WI38 (cell line): ENCODE results near the gene CETN2.
"Not testable (repeated sequence)": the region's sequence is repeated elsewhere in the genome, so short reads cannot be mapped to it uniquely, and the experiment has no call there.

Source experiments
- H3K4me3 ChIP-seq: 2 replicates; pipeline ENCODE4 v1.5.1; 2011; ENCODE audit warnings: low read depth, mild to moderate bottlenecking, control low read depth, low read length
- TF ChIP-seq, protein P1 (sequence below): IDR thresholded peaks from 2 replicates; pipeline ENCODE4 v1.5.1; 2012; ENCODE audit warnings: low read depth, mild to moderate bottlenecking, control low read depth, low read length

Gene CETN2

GRCh38 chrX:152847281-152847680 lies 16.7 kb upstream of the CETN2 start:
- no peak overlapping the region for H3K4me3 ChIP-seq
- TF ChIP-seq, protein P1, sequence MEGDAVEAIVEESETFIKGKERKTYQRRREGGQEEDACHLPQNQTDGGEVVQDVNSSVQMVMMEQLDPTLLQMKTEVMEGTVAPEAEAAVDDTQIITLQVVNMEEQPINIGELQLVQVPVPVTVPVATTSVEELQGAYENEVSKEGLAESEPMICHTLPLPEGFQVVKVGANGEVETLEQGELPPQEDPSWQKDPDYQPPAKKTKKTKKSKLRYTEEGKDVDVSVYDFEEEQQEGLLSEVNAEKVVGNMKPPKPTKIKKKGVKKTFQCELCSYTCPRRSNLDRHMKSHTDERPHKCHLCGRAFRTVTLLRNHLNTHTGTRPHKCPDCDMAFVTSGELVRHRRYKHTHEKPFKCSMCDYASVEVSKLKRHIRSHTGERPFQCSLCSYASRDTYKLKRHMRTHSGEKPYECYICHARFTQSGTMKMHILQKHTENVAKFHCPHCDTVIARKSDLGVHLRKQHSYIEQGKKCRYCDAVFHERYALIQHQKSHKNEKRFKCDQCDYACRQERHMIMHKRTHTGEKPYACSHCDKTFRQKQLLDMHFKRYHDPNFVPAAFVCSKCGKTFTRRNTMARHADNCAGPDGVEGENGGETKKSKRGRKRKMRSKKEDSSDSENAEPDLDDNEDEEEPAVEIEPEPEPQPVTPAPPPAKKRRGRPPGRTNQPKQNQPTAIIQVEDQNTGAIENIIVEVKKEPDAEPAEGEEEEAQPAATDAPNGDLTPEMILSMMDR: no peak

DNA sequence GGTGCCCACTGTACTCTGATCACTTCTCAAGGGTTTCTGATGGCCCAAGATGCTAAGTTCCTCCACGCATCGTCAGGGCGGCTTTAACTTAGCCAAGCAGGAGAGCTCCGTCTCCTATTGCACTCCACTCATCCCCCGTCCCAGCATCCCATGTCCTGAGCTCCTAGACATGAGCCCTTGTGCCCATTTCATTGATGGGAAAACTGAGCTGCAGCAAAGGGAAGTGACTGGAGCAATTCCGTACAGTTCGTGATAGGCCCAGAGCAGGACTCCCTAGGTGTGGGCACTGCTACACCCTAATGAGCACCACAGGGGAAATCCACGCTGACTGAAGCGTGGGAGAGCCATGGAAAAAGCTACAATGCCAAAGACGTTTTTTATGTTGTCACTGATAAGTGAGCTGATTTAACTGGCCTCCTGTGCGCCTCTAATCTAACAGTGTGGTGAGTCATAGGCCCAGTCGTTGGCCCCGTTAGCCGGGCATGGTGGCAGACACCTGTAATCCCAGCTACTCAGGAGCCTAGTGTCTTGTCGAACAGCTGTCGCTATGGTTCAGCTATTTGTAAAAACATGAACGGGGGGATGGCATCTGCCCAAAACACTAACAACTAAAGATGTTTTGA lies 15.2 kb upstream of the CETN2 start:
- TF ChIP-seq, protein P1: no peak
- H3K4me3 ChIP-seq: no peak overlapping the region

- H3K4me3 ChIP-seq: no peak overlapping the region
- TF ChIP-seq, protein P1: no peak
Observed at GRCh38 chrX:152844256-152844655, 13.7 kb upstream of the CETN2 start.

- TF ChIP-seq, protein P1: no peak
- no peak overlapping the region for H3K4me3 ChIP-seq
Observed at GRCh38 chrX:152843852-152844251, 13.3 kb upstream of the CETN2 start.

DNA sequence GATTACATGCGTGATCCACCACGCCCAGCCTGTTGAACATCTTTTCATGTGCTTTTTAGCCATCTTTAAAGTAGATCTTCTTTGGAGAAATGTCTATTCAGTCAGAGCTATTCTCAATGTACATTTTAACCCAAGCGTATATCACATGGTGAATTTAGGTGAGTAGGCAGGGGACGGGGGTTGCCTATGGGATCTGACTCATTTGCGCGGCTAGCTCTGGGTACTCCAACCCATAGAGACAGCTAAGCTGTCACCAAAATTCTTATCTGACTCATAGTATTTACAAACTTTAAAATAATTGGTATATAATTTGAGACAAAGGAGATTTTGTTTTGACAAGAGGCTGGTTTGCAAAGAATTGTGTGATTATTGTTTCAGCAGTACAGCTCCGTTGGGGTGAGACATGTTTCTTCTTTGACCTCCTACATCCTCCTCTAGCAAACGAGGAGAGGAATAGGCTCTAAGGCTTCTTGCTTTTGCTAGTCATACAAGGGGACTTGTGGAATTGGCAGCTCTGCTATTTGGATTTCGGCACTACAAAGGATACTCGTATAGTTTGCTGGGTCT lies 12.3 kb upstream of the CETN2 start:
- no peak overlapping the region for H3K4me3 ChIP-seq
- TF ChIP-seq, protein P1: no peak

- not testable (repeated sequence) for H3K4me3 ChIP-seq
Observed at GRCh38 chrX:152835470-152835869, 4.9 kb upstream of the CETN2 start.

GRCh38 chrX:152833378-152833777 lies 2.8 kb upstream of the CETN2 start:
- no peak overlapping the region for H3K4me3 ChIP-seq
- TF ChIP-seq, protein P1: no peak

- H3K4me3 ChIP-seq: no peak overlapping the region
- TF ChIP-seq, protein P1: no peak
Observed at GRCh38 chrX:152832520-152832919, 2.0 kb upstream of the CETN2 start.
